PC-3 (cell line): ENCODE data around the gene CCDC126. TPM values are rescaled to one million over a fixed set of nuclear protein-coding genes. Genes with fewer than 3 reads are reported as not detected.

Experiments
- ATAC-seq: fragments of 200-7000 bp; cut with Tn5 transposase; 2 replicates; pipeline ENCODE4 v1.9.1; 2020; ENCODE audit warnings: mild to moderate bottlenecking, moderate library complexity
- BruUV-seq: library from RNA; stranded (reverse); fragments of 400-500 nt; replicated peaks from 2 replicates; lab custom pipeline; 2021; lab: Mats Ljungman, UMichigan
- CTCF ChIA-PET: fragments of 300-600 bp; sonication (Branson Sonifier 250); formaldehyde crosslinking; loops from one replicate; lab custom pipeline; 2022; ENCODE audit warnings: antibody characterized with exemption; lab: Charles Lee
- POLR2A ChIA-PET: fragments of 300-600 bp; sonication (Branson Sonifier 250); formaldehyde crosslinking; loops from one replicate; lab custom pipeline; 2022; ENCODE audit warnings: antibody characterized with exemption; ENCODE audit not compliant: unreplicated experiment; lab: Charles Lee
- DNase-seq: peaks from one replicate; pipeline ENCODE4 v3.0.0-alpha.2; 2015
- H2AFZ ChIP-seq: fragments of 300-600 bp; sonication (generic); 2 replicates; pipeline ENCODE4 v1.6.0; 2016; ENCODE audit warnings: antibody characterized with exemption, low read length
- H3F3A ChIP-seq: fragments of 300-600 bp; sonication (generic); one replicate; pipeline ENCODE4 v1.6.0; 2017; ENCODE audit warnings: antibody characterized with exemption, low read length, control low read depth, mild to moderate bottlenecking; ENCODE audit not compliant: unreplicated experiment
- H3K27ac ChIP-seq: fragments of 300-600 bp; sonication (generic); 2 replicates; pipeline ENCODE4 v1.5.1; 2016; ENCODE audit warnings: mild to moderate bottlenecking, low read length
- H3K27me3 ChIP-seq: fragments of 300-600 bp; sonication (generic); 2 replicates; pipeline ENCODE4 v1.6.1; 2016; ENCODE audit warnings: low read length, mixed read lengths
- H3K36me3 ChIP-seq: fragments of 300-600 bp; sonication (generic); 2 replicates; pipeline ENCODE4 v1.6.1; 2016; ENCODE audit warnings: low read depth, mixed run types, low read length, mixed read lengths
- H3K4me1 ChIP-seq: fragments of 300-600 bp; sonication (generic); 2 replicates; pipeline ENCODE4 v1.5.1; 2016; ENCODE audit warnings: low read length; ENCODE audit not compliant: insufficient read depth
- H3K4me2 ChIP-seq: fragments of 300-600 bp; sonication (generic); 2 replicates; pipeline ENCODE4 v1.6.0; 2016; ENCODE audit warnings: low read length
- H3K4me3 ChIP-seq: fragments of 300-600 bp; sonication (generic); 2 replicates; pipeline ENCODE4 v1.5.1; 2016; ENCODE audit warnings: mild to moderate bottlenecking, low read length, mixed read lengths
- H3K79me2 ChIP-seq: fragments of 300-600 bp; sonication (generic); 2 replicates; pipeline ENCODE4 v1.6.1; 2017; ENCODE audit warnings: low read length, mixed read lengths
- H3K9ac ChIP-seq: fragments of 300-600 bp; sonication (generic); 2 replicates; pipeline ENCODE4 v1.6.0; 2016; ENCODE audit warnings: mild to moderate bottlenecking, low read length
- H3K9me2 ChIP-seq: fragments of 300-600 bp; sonication (generic); replicated peaks from 2 replicates; pipeline ENCODE4 v1.6.1; 2016; ENCODE audit warnings: mixed run types, low read length, mixed read lengths
- H3K9me3 ChIP-seq: fragments of 300-600 bp; sonication (generic); 2 replicates; pipeline ENCODE4 v1.6.1; 2016; ENCODE audit warnings: low read length, mixed read lengths
- H4K20me1 ChIP-seq: fragments of 300-600 bp; sonication (generic); 2 replicates; pipeline ENCODE4 v1.6.1; 2016; ENCODE audit warnings: low read length, mixed read lengths
- EZH2 ChIP-seq: fragments of 300-600 bp; sonication (generic); IDR thresholded peaks from one replicate; pipeline ENCODE4 v1.6.1; 2017; ENCODE audit warnings: antibody characterized with exemption, mild to moderate bottlenecking, low read length; ENCODE audit not compliant: unreplicated experiment
- EZH2phosphoT487 ChIP-seq: fragments of 300-600 bp; sonication (generic); IDR thresholded peaks from 2 replicates; pipeline ENCODE4 v1.6.1; 2018; ENCODE audit warnings: mild to moderate bottlenecking, antibody characterized with exemption, low read length, borderline replicate concordance
- intact Hi-C: fragments of 100-400 bp; cut with micrococcal nuclease; formaldehyde crosslinking; loops from 2 replicates; pipeline ENCODE4 v1.9.0; 2023
- total RNA-seq: library from RNA; depleted of rRNA; stranded (reverse); fragments of >200 nt; gene quantifications from 2 replicates; pipeline ENCODE4 v1.2.3, GENCODE V29; 2014
- TF ChIP-seq, protein P1 (sequence below): fragments of 300-600 bp; sonication (generic); conservative IDR thresholded peaks from 2 replicates; pipeline ENCODE4 v1.5.1; 2017; ENCODE audit warnings: antibody characterized with exemption, low read depth, mild to moderate bottlenecking, low read length

Gene CCDC126
- total RNA-seq, 1 experiment from 2014 or later: 3.2 TPM

DNA sequence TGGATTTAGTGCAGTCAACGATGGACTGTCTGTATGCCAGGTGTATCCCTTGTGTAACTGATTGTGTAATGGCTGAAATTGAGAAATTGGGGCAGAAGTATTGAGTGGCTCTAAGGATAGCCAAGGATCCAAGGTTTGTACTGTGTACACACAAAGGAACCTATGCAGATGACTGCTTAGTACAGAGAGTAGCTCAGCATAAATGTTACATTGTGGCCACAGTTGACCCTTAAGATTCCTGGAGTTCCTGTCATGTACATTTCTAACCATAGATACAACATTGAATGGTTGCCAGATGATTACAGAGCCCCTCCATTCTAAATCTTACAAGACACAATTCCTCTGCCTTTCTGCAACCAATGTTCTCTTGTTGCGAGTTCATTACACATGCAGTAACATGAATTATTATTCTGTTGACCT lies 25.3 kb downstream of the CCDC126 start:
- Histone ChIP-seq H3K9me3 (no peaks in the 10 kb centered on the region), H3K4me3 (no peak overlapping the region), H3K79me2 (no peaks in the 10 kb centered on the region), H3K9ac (no peak overlapping the region), H3K4me2 (no peak overlapping the region), H3K27ac (no peak overlapping the region), H3F3A (no peaks in the 10 kb centered on the region), H3K9me2 (no peaks in the 10 kb centered on the region), H3K4me1 (no peaks in the 10 kb centered on the region), H2AFZ (no peak overlapping the region), H4K20me1 (no peaks in the 10 kb centered on the region), H3K36me3 (no peaks in the 10 kb centered on the region; the same call in 1 of the 2 replicates), H3K27me3 (no peaks in the 10 kb centered on the region)
- DNase-seq (no peak), ATAC-seq (no peak)
- ChIA-PET POLR2A (interaction anchor here (0.6 kb wide), 1 partner anchor 109 kb away, joined by 8 read pairs; no protein-coding TSS in a partner anchor), CTCF (no interaction called here)
- intact Hi-C loops: no loop called here
- TF ChIP-seq, protein P1, sequence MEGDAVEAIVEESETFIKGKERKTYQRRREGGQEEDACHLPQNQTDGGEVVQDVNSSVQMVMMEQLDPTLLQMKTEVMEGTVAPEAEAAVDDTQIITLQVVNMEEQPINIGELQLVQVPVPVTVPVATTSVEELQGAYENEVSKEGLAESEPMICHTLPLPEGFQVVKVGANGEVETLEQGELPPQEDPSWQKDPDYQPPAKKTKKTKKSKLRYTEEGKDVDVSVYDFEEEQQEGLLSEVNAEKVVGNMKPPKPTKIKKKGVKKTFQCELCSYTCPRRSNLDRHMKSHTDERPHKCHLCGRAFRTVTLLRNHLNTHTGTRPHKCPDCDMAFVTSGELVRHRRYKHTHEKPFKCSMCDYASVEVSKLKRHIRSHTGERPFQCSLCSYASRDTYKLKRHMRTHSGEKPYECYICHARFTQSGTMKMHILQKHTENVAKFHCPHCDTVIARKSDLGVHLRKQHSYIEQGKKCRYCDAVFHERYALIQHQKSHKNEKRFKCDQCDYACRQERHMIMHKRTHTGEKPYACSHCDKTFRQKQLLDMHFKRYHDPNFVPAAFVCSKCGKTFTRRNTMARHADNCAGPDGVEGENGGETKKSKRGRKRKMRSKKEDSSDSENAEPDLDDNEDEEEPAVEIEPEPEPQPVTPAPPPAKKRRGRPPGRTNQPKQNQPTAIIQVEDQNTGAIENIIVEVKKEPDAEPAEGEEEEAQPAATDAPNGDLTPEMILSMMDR: no peak
- TF ChIP-seq EZH2phosphoT487: no peak
- BruUV-seq: no TSS peak

DNA sequence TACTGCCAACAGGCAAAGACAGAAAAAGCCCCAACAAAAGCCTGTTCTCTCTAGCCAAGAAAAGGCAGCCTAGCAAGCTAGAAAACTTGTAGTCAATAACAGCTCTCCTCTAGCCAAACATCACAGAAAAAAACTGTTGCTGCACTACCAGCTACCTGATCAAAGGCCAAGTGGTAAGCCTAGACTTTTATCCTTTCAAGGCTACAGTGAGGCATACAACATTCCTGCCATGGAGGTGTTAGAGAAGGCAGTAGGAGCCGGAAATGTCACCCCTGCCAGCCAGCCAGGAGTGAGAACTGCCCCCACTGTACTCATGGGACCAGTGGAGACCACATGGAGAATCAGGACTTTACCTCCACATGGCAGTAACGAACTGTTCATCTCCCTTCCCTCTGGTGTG lies 31.2 kb downstream of the CCDC126 start:
- TF ChIP-seq EZH2phosphoT487 (no peak), EZH2 (no peak)
- TF ChIP-seq, protein P1: no peak
- no peak overlapping the region for H3K27ac ChIP-seq
- no peaks in the 10 kb centered on the region for H3K4me1 ChIP-seq

DNA sequence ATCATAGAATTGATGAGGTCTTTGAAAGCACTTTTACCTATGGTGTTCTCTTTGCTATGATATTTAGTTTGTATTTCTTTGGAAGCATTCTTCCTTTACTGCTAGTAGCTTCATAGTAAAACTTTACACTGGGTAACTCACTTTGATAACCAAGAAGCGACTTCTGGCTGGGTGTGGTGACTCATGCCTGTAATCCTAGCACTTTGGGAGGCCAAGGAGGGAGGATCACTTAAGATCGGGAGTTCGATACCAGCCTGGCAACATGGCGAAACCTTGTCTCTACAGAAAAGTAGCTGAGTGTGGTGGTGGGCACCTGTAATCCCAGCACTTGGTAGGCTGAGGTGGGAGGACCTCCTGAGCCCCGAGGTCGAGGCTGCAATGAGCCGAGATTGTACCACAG lies 36.2 kb downstream of the CCDC126 start:
- Histone ChIP-seq H3K4me2 (no peak overlapping the region), H3K27me3 (no peaks in the 10 kb centered on the region), H3K9ac (no peak overlapping the region), H3K79me2 (no peaks in the 10 kb centered on the region), H2AFZ (no peak overlapping the region), H4K20me1 (no peaks in the 10 kb centered on the region), H3K4me1 (no peaks in the 10 kb centered on the region), H3K36me3 (no peaks in the 10 kb centered on the region), H3F3A (no peaks in the 10 kb centered on the region), H3K9me2 (no peaks in the 10 kb centered on the region), H3K4me3 (no peak overlapping the region), H3K9me3 (no peaks in the 10 kb centered on the region), H3K27ac (no peak overlapping the region)
- POLR2A ChIA-PET: no interaction called here
- ATAC-seq (no peak), DNase-seq (no peak)
- TF ChIP-seq, protein P1: no peak
- TF ChIP-seq EZH2phosphoT487: no peak
- no peak for TF ChIP-seq EZH2
- intact Hi-C loops: no loop called here
- CTCF ChIA-PET: no interaction called here
- BruUV-seq: no TSS peak

More for the DNA sequence above, 31.2 kb downstream of the CCDC126 start:
- ATAC-seq (no peak), DNase-seq (no peak)
- POLR2A ChIA-PET: no interaction called here
- H4K20me1 ChIP-seq: no peaks in the 10 kb centered on the region
- no peak overlapping the region for H2AFZ ChIP-seq
- no peak overlapping the region for H3K9ac ChIP-seq
- no peaks in the 10 kb centered on the region for H3K27me3 ChIP-seq
- H3K36me3 ChIP-seq: no peaks in the 10 kb centered on the region
- no peaks in the 10 kb centered on the region for H3K9me3 ChIP-seq
- intact Hi-C loops: no loop called here
- CTCF ChIA-PET: no interaction called here
- H3F3A ChIP-seq: no peaks in the 10 kb centered on the region
- no peaks in the 10 kb centered on the region for H3K79me2 ChIP-seq
- H3K9me2 ChIP-seq: no peaks in the 10 kb centered on the region
- BruUV-seq: no TSS peak
- H3K4me2 ChIP-seq: no peak overlapping the region
- H3K4me3 ChIP-seq: no peak overlapping the region
